ENCODE data around the gene KCTD14. TPM values are rescaled to one million over a fixed set of nuclear protein-coding genes. Genes with fewer than 3 reads are reported as not detected.

KCTD14 gene
- total and polyA plus RNA-seq, 2 of the 8 experiments (the other 6 are each of a cell fraction or from before 2014, with no cell fraction given), result 21.6 to 24.9 TPM

DNA sequence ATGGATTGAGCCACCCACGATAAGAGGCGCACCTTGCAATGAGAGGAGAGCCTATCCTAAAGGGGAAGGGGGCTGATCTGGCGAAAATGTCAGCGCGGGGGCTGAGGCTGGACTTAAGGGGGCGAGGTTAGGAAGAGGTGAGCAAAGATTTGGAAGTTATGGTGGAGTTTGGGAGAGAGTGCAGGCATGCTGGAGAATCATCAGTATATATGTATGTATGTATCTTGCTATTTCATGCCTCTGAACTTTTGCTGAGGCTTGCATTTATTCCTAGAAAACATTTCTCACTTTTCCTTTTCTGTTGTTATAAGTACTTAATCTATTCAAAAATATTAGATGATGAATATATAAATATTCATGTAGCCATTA, 23.4 kb upstream of the KCTD14 start (continued):
- TF ChIP-seq TEAD4 (IDR thresholded peaks at IDR 0.05; ENCODE audit: low read depth, low read length), result no peak
- no peak for TF ChIP-seq CBX8 (IDR thresholded peaks at IDR 0.05; ENCODE audit: borderline replicate concordance, low read depth, low read length)
- no peak for TF ChIP-seq GABPA (IDR thresholded peaks at IDR 0.05; ENCODE audit: borderline replicate concordance, insufficient read depth, low read length)
- no peak for TF ChIP-seq TCF12 (IDR thresholded peaks at IDR 0.05; ENCODE audit: low read depth, low read length)
- no peak for TF ChIP-seq RNF2 (IDR thresholded peaks at IDR 0.05; ENCODE audit: borderline replicate concordance, low read depth, low read length, missing control alignments, poor library complexity, severe bottlenecking)
- no peak for TF ChIP-seq CHD1 (IDR thresholded peaks at IDR 0.05; ENCODE audit: low read depth, low read length)
